SK-N-MC (cell line): ENCODE data around the gene DYNLRB2.

Experiments
- DNase-seq: peaks from one replicate; pipeline ENCODE4 v3.0.0-alpha.2; 2011; ENCODE audit warnings: low read depth, low spot score
- H3K27ac ChIP-seq: fragments of 200-600 bp; sonication (generic); 2 replicates; pipeline ENCODE4 v1.5.1; 2016; ENCODE audit warnings: mixed run types
- H3K36me3 ChIP-seq: fragments of 200-600 bp; sonication (generic); 2 replicates; pipeline ENCODE4 v1.6.1; 2017; ENCODE audit warnings: antibody characterized with exemption, low read length, mixed read lengths; ENCODE audit not compliant: insufficient read depth
- H3K4me3 ChIP-seq: fragments of 200-600 bp; sonication (generic); 2 replicates; pipeline ENCODE4 v1.5.1; 2016
- H3K9ac ChIP-seq: fragments of 200-600 bp; sonication (generic); 2 replicates; pipeline ENCODE4 v1.8.0; 2017; ENCODE audit warnings: mixed run types, mixed read lengths; ENCODE audit not compliant: insufficient read length
- H3K9me3 ChIP-seq: fragments of 200-600 bp; sonication (generic); 2 replicates; pipeline ENCODE4 v1.6.1; 2017; ENCODE audit warnings: low read depth, mild to moderate bottlenecking, antibody characterized with exemption, low read length, moderate library complexity, mixed read lengths
- EZH2 ChIP-seq: fragments of 200-600 bp; sonication (generic); IDR thresholded peaks from one replicate; pipeline ENCODE4 v1.6.1; 2017; ENCODE audit warnings: antibody characterized with exemption
- FOXP2 ChIP-seq: optimal IDR thresholded peaks from 2 replicates; pipeline ENCODE3; 2011; ENCODE audit warnings: mild to moderate bottlenecking, moderate library complexity; ENCODE audit not compliant: insufficient read depth; ENCODE audit errors: extremely low read length, control extremely low read depth
- POLR2AphosphoS5 ChIP-seq: IDR thresholded peaks from 2 replicates; pipeline ENCODE4 v1.6.1; 2012; ENCODE audit warnings: mild to moderate bottlenecking, low read depth, low read length, borderline replicate concordance

Gene DYNLRB2

DNA sequence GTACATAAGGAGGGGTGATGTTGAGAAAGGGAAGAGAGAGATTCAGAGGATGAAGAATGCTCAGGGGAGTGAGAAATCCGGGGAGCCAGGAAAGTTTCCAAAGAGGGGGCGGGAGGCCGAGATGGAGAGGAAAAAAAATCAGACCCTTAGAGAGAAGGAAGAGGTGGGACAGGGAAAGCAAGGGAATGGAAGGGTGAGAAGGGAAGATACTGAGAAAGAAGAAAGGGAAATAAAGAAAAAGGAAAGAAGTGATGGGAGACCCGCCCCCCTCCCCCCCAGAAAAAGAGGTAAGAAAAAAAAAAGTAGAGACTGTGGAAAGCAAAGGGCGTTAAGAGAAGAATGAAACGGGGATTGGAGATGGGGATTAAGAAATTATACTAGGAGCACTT lies 507 bp downstream of the DYNLRB2 start:
- H3K27ac ChIP-seq: no peak overlapping the region
- H3K4me3 ChIP-seq: peak overlapping the region; percentile 81

DNA sequence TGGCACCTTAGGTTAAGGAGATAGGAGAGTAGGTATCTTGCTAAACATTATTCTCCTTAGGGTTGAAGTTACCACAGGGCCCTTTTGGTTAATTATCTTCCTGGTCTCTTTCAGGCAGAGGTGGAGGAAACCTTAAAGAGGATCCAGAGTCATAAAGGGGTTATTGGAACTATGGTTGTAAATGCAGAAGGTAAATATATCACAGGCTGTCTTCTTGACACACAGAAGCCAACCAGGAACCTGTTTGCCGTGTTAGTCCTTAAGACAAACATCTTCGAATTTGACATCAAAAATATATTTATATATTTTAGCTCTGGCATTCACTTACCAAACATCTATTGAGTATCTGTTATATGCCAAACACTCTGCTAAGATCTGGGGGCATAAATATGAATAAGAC lies 2.4 kb downstream of the DYNLRB2 start:
- Histone ChIP-seq H3K36me3 (no peaks in the 10 kb centered on the region), H3K27ac (no peak overlapping the region), H3K9ac (no peak overlapping the region), H3K4me3 (no peak overlapping the region), H3K9me3 (no peaks in the 10 kb centered on the region)
- no peak for TF ChIP-seq POLR2AphosphoS5
- TF ChIP-seq EZH2: no peak
- no peak for TF ChIP-seq FOXP2
- DNase-seq: no peak

More for the DNA sequence above, 507 bp downstream of the DYNLRB2 start:
- TF ChIP-seq EZH2 (no peak), FOXP2 (no peak), POLR2AphosphoS5 (no peak)
- no peak overlapping the region for H3K9ac ChIP-seq
- no peaks in the 10 kb centered on the region for H3K36me3 ChIP-seq
- no peak for DNase-seq
- no peaks in the 10 kb centered on the region for H3K9me3 ChIP-seq

DNA sequence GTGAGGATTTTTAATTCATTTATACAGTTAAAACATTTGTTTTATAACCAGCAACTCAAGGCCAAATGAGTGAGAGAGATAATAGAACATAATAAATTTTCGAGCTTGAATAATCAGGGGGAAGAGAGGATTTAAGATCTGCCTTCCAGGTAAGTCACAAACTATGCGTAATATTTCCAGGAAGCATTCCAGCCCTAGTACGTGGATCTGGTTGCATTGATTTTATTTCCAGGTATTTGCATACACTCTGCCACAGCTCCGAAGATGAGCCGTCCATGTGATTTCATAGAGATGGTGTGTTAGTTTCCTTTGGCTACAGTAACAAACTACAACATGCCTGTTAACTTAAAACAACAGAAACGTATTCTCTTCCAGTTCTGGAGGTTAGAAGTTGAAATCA lies 3.5 kb downstream of the DYNLRB2 start:
- no peak overlapping the region for H3K9ac ChIP-seq
- H3K4me3 ChIP-seq: no peak overlapping the region
- H3K9me3 ChIP-seq: no peaks in the 10 kb centered on the region
- no peaks in the 10 kb centered on the region for H3K36me3 ChIP-seq
- no peak for DNase-seq
- TF ChIP-seq EZH2 (no peak), FOXP2 (no peak), POLR2AphosphoS5 (no peak)
- no peak overlapping the region for H3K27ac ChIP-seq

DNA sequence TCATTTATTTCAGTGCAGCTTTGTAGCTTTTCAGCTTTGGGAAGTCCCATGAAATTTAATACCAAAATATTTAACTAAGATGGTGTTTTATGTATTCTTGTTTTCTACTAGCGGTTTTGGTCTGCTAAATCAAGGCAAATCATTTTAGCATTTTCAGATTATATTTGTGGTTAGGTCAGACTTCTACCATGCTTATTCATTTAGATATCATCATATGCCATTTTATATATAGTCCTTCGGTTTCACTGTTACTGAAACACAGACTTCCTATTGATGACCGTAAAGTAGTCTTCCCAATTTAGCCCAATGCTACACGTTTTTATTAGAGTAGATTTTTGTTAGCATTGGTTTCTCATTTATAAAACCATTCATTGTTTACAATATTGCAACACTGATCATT lies 5.5 kb downstream of the DYNLRB2 start:
- Histone ChIP-seq H3K9ac (no peak overlapping the region), H3K4me3 (no peak overlapping the region), H3K27ac (no peak overlapping the region), H3K9me3 (no peaks in the 10 kb centered on the region), H3K36me3 (no peaks in the 10 kb centered on the region)
- TF ChIP-seq EZH2 (no peak), POLR2AphosphoS5 (no peak), FOXP2 (no peak)
- no peak for DNase-seq

DNA sequence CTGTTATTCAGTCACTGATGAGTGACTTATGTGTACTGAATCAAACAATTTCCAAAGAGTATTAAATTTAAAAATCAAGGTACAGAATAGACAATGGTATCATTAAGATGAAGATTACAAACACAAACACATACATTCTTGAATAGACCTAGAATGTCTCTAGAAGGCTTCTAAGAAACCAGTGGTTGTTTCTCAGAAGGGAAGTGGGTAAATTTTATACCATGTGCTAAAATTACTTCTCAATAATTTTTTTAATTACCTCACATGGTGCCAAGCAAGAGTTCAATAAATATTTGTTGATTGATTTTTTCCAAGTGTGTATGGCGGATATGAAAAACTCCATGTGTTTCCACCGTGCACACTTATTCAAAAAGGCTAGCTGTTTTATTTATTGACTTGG lies 6.4 kb downstream of the DYNLRB2 start:
- Histone ChIP-seq H3K9ac (no peak overlapping the region), H3K36me3 (no peaks in the 10 kb centered on the region), H3K27ac (no peak overlapping the region), H3K4me3 (no peak overlapping the region), H3K9me3 (no peaks in the 10 kb centered on the region)
- no peak for TF ChIP-seq EZH2
- no peak for DNase-seq

DNA sequence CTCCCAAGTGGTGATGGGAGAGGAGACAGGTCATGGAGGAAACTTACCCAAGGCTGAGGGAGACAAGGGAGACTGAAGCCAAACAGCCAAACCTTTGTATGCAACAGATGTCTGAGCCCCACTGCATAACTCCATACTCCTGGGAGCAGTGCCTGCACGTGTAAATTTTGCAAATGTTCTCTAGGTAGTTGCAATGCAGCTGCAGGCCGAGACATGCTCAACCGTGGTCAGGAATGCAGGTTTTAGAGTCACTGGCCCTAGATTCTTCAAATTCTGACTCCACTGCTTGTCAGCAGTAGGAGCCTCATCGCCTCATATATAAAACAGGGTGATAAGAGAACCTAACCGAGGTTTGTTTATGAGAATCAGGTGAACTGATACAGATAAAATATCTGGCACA lies 11.5 kb downstream of the DYNLRB2 start:
- Histone ChIP-seq H3K27ac (no peak overlapping the region), H3K9ac (no peak overlapping the region), H3K36me3 (no peaks in the 10 kb centered on the region), H3K4me3 (no peak overlapping the region), H3K9me3 (no peaks in the 10 kb centered on the region)
- DNase-seq: no peak
- no peak for TF ChIP-seq EZH2
- no peak for TF ChIP-seq FOXP2
- no peak for TF ChIP-seq POLR2AphosphoS5

DNA sequence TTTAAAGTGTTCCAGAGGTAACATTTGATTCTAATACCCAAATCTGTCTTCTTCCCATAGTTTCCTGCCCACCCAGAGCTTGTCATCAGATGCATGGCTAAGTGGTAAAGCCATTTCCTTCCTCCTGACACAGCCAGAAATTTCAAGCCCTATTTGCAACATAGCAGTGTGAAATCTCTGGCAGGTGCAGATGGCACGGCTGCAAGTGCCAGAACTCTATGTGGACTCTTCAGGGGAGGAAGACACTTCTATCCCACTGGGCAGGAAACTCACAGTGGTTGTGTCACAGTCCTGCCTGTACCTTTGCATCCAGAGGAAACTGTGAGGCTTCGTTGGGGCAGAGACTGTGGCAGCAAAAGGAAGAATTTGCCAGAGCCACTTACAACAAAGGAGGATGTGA lies 13.2 kb downstream of the DYNLRB2 start:
- Histone ChIP-seq H3K27ac (no peak overlapping the region), H3K36me3 (no peaks in the 10 kb centered on the region), H3K9ac (no peak overlapping the region), H3K4me3 (no peak overlapping the region), H3K9me3 (no peaks in the 10 kb centered on the region)
- DNase-seq: no peak
- TF ChIP-seq POLR2AphosphoS5: no peak
- no peak for TF ChIP-seq EZH2
- TF ChIP-seq FOXP2: no peak

DNA sequence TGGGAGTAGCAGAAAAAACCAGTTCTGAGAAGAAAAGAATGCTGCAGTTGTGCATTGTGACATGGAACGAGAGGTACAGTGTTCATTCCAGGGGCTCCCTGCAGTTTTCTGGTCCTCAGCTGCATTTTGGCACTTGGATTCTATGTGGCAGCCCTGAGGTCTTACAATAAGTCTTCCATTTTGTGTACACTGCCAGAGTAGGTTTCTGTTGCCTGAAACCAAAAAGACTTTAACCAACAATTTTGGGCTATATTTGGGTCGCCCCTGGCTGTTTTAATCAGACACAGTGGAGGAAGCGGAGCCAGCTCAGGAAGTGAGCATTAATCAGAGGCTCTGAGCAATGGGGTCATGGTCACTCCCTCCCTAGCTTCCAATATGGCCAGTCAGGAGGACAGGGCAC lies 15.7 kb downstream of the DYNLRB2 start:
- H3K4me3 ChIP-seq: no peak overlapping the region
- DNase-seq: no peak
- no peaks in the 10 kb centered on the region for H3K9me3 ChIP-seq
- H3K9ac ChIP-seq: no peak overlapping the region
- H3K27ac ChIP-seq: no peak overlapping the region
- TF ChIP-seq EZH2 (no peak), FOXP2 (no peak), POLR2AphosphoS5 (no peak)
- H3K36me3 ChIP-seq: no peaks in the 10 kb centered on the region

DNA sequence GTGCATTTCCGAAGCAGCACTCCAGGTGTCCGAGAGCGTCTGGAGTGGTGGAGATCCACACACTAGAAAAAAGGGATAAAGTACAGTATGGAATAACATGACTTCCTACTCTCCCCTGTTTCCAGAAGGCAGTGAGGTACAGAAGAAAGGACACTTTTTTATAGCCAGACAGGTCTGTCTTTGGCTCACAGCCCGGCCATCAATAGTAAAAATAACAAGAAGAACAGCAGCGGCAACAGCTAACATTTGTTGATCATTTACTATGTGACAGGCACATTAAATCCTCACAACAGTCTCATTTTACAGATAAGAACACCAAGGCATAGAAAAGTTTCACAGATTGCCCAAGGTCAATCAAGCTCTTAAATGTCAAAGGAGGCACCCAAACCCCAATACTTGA lies 16.2 kb downstream of the DYNLRB2 start:
- no peak overlapping the region for H3K4me3 ChIP-seq
- no peak overlapping the region for H3K9ac ChIP-seq
- H3K9me3 ChIP-seq: no peaks in the 10 kb centered on the region
- H3K36me3 ChIP-seq: no peaks in the 10 kb centered on the region
- H3K27ac ChIP-seq: no peak overlapping the region
- DNase-seq: no peak
- TF ChIP-seq POLR2AphosphoS5 (no peak), FOXP2 (no peak), EZH2 (no peak)

DNA sequence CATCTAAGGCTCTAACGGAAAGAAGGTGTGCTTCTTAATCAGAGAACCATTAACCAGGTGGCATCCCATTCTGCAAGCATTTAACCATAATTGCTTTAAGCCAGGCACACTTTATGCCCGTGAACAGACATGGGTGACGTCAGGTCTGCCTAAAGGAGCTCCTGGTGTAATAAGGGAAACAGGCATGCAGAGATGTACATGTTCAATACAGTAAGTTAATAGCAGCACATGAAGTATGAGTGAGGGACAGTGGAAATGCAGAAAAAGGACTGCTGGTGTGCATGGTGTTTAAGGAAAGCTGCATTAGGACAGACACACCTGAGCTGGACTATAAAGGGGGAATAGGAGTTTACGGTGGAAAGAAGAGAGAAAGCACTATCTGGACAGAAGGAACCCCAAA lies 18.6 kb downstream of the DYNLRB2 start:
- Histone ChIP-seq H3K36me3 (no peaks in the 10 kb centered on the region), H3K9ac (no peak overlapping the region), H3K4me3 (no peak overlapping the region), H3K9me3 (no peaks in the 10 kb centered on the region), H3K27ac (no peak overlapping the region)
- no peak for TF ChIP-seq EZH2
- no peak for TF ChIP-seq POLR2AphosphoS5
- TF ChIP-seq FOXP2: no peak
- DNase-seq: no peak
